ENCODE data around the gene SURF2. TPM values are rescaled to one million over a fixed set of nuclear protein-coding genes. Genes with fewer than 3 reads are reported as not detected.

Gene SURF2
- total and polyA plus RNA-seq, 2 experiments from 2014 or later = 38.2 to 38.3 TPM

DNA sequence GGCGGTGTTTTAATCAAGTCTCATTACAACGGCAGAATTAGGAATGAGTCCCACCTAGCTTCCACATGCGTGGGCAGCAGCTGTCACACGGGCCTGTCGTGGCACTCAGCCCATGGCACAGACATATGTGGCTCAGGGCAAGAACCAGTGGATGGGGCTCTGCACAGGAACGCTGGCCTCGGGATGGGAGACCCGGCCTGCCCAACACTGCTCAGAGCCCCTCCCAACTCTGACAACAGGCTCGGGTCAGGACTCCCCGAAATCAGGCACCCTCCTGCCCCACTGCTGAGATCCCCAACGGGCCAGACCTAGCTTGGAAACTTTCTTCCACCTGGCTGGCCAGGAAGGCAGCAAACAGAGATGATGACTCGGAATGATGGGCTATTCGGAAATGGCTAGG, 15.4 kb upstream of the SURF2 start:
- H3K36me3 ChIP-seq = peaks cover 19% of the 10 kb centered on the region
- TF ChIP-seq, protein P1, sequence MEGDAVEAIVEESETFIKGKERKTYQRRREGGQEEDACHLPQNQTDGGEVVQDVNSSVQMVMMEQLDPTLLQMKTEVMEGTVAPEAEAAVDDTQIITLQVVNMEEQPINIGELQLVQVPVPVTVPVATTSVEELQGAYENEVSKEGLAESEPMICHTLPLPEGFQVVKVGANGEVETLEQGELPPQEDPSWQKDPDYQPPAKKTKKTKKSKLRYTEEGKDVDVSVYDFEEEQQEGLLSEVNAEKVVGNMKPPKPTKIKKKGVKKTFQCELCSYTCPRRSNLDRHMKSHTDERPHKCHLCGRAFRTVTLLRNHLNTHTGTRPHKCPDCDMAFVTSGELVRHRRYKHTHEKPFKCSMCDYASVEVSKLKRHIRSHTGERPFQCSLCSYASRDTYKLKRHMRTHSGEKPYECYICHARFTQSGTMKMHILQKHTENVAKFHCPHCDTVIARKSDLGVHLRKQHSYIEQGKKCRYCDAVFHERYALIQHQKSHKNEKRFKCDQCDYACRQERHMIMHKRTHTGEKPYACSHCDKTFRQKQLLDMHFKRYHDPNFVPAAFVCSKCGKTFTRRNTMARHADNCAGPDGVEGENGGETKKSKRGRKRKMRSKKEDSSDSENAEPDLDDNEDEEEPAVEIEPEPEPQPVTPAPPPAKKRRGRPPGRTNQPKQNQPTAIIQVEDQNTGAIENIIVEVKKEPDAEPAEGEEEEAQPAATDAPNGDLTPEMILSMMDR (IDR thresholded peaks at IDR 0.05; ENCODE audit: low read depth, low read length) = no peak
- no peaks in the 10 kb centered on the region for H3K9me3 ChIP-seq (ENCODE audit: low read depth)
- no peak overlapping the region for H3K4me3 ChIP-seq
- no peak overlapping the region for H3K27ac ChIP-seq
- no peaks in the 10 kb centered on the region for H3K27me3 ChIP-seq
- H3K4me1 ChIP-seq (ENCODE audit: low read depth) = no peaks in the 10 kb centered on the region
- DNase-seq (ENCODE audit: low read depth in 1 of 2, low spot score in 1 of 2) = no peak

- no peak for DNase-seq (ENCODE audit: low read depth in 1 of 2, low spot score in 1 of 2)
- Histone ChIP-seq H3K4me3 (no peak overlapping the region), H3K27me3 (no peaks in the 10 kb centered on the region), H3K9me3 (ENCODE audit: low read depth) (no peaks in the 10 kb centered on the region), H3K4me1 (ENCODE audit: low read depth) (peaks cover 2% of the 10 kb centered on the region), H3K36me3 (peaks cover 19% of the 10 kb centered on the region), H3K27ac (no peak overlapping the region)
- TF ChIP-seq, protein P1 (IDR thresholded peaks at IDR 0.05; ENCODE audit: low read depth, low read length) = no peak
Measured at GRCh38 chr9:133341369-133342068, 14.8 kb upstream of the SURF2 start.

GRCh38 chr9:133342069-133342406, 14.3 kb upstream of the SURF2 start:
- DNase-seq (ENCODE audit: low read depth in 1 of 2, low spot score in 1 of 2) = no peak
- no peak overlapping the region for H3K27ac ChIP-seq
- peaks cover 3% of the 10 kb centered on the region for H3K4me1 ChIP-seq (ENCODE audit: low read depth)
- no peaks in the 10 kb centered on the region for H3K27me3 ChIP-seq
- peaks cover 19% of the 10 kb centered on the region for H3K36me3 ChIP-seq
- no peak overlapping the region for H3K4me3 ChIP-seq
- H3K9me3 ChIP-seq (ENCODE audit: low read depth) = no peaks in the 10 kb centered on the region
- TF ChIP-seq, protein P1 (IDR thresholded peaks at IDR 0.05; ENCODE audit: low read depth, low read length) = peak; percentile 19

DNA sequence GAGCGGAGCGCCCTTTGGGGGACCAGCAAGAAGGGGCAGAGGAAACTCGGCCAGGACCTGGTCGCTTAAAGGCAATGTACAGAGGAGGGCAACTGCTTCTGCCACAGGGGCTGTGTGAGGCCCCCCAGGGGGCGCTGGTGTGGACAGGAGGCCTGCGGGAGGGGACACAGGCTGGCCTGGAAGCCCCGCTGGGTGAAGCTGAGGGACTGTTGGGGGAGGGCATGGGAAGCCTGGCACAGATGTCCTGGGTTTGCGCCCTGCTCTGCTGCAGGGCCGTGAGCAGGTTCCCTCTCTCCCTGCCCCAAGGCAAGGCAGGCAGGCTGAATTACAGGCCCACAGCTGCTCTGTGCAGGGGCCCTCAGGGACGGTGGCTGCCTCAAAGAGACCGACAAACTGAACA, 13.8 kb upstream of the SURF2 start:
- Histone ChIP-seq H3K27ac (no peak overlapping the region), H3K36me3 (peaks cover 19% of the 10 kb centered on the region), H3K27me3 (no peaks in the 10 kb centered on the region), H3K4me1 (ENCODE audit: low read depth) (peaks cover 3% of the 10 kb centered on the region), H3K4me3 (no peak overlapping the region), H3K9me3 (ENCODE audit: low read depth) (no peaks in the 10 kb centered on the region)
- DNase-seq (ENCODE audit: low read depth in 1 of 2, low spot score in 1 of 2) = no peak
- TF ChIP-seq, protein P1 (IDR thresholded peaks at IDR 0.05; ENCODE audit: low read depth, low read length) = no peak

GRCh38 chr9:133344071-133344470, 12.3 kb upstream of the SURF2 start:
- no peak overlapping the region for H3K27ac ChIP-seq
- peaks cover 19% of the 10 kb centered on the region for H3K36me3 ChIP-seq
- DNase-seq (ENCODE audit: low read depth in 1 of 2, low spot score in 1 of 2) = no peak
- H3K27me3 ChIP-seq = no peaks in the 10 kb centered on the region
- no peak overlapping the region for H3K4me3 ChIP-seq
- peaks cover 3% of the 10 kb centered on the region for H3K4me1 ChIP-seq (ENCODE audit: low read depth)
- TF ChIP-seq, protein P1 (IDR thresholded peaks at IDR 0.05; ENCODE audit: low read depth, low read length) = no peak
- no peaks in the 10 kb centered on the region for H3K9me3 ChIP-seq (ENCODE audit: low read depth)
